HG03575 (cell line): ENCODE data around the gene SYT5.

Source experiments
- ATAC-seq: cut with Tn5 transposase; IDR thresholded peaks from one replicate; pipeline ENCODE4 v1.9.1; 2021; ENCODE audit not compliant: unreplicated experiment, insufficient number of reproducible peaks, low FRiP score; ENCODE audit errors: extremely low read depth

Gene SYT5

GRCh38 chr19:55153652-55154264 lies 26.3 kb downstream of the SYT5 start:
- ATAC-seq, result no peak

- no peak for ATAC-seq
These were observed 28.1 kb downstream of the SYT5 start for GRCh38 chr19:55152017-55152416.

- ATAC-seq, result no peak
These were observed 30.7 kb downstream of the SYT5 start, which contains the start of gene TNNT1 for GRCh38 chr19:55149078-55150003. Gene TNNT1, minus strand, starts transcription at chr19:55149206. Its CDS starts 2,049 bp downstream, at chr19:55147157.

- no peak for ATAC-seq
These were observed 32.4 kb downstream of the SYT5 start for GRCh38 chr19:55147545-55148251.

GRCh38 chr19:55146705-55147273 lies 33.3 kb downstream of the SYT5 start:
- ATAC-seq, result no peak

GRCh38 chr19:55146078-55146704 lies 33.9 kb downstream of the SYT5 start:
- no peak for ATAC-seq

GRCh38 chr19:55145232-55145631 lies 34.9 kb downstream of the SYT5 start:
- ATAC-seq, result no peak

- ATAC-seq, result no peak
These were observed 38.4 kb downstream of the SYT5 start for GRCh38 chr19:55141696-55142095.

- ATAC-seq, result no peak
These were observed 42.2 kb downstream of the SYT5 start for GRCh38 chr19:55137915-55138314.

- ATAC-seq, result no peak
These were observed 43.5 kb downstream of the SYT5 start for GRCh38 chr19:55136399-55137102.

- no peak for ATAC-seq
These were observed 45.4 kb downstream of the SYT5 start for GRCh38 chr19:55134736-55135135.

GRCh38 chr19:55133639-55134444 lies 46.2 kb downstream of the SYT5 start:
- ATAC-seq, result no peak

GRCh38 chr19:55132453-55133129 lies 47.5 kb downstream of the SYT5 start:
- ATAC-seq, result no peak

GRCh38 chr19:55131421-55131820 lies 48.7 kb downstream of the SYT5 start:
- ATAC-seq, result no peak
